Ishikawa (cell line): ENCODE results near the gene PGAP3.

Experiments
- CEBPB ChIP-seq: IDR thresholded peaks from 2 replicates; pipeline ENCODE4 v1.6.1; 2012
- CREB1 ChIP-seq: IDR thresholded peaks from 2 replicates; pipeline ENCODE4 v1.6.1; 2012; ENCODE audit warnings: low read depth
- EGR1 ChIP-seq: IDR thresholded peaks from 2 replicates; pipeline ENCODE4 v1.6.1; 2012
- EP300 ChIP-seq: IDR thresholded peaks from 2 replicates; pipeline ENCODE4 v1.6.1; 2012; ENCODE audit warnings: borderline replicate concordance
- FOXM1 ChIP-seq: IDR thresholded peaks from 2 replicates; pipeline ENCODE4 v1.6.1; 2012; ENCODE audit warnings: low read depth, borderline replicate concordance
- RAD21 ChIP-seq: IDR thresholded peaks from 2 replicates; pipeline ENCODE4 v1.6.1; 2012; ENCODE audit warnings: low read depth
- TAF1 ChIP-seq: IDR thresholded peaks from 2 replicates; pipeline ENCODE4 v1.6.1; 2012; ENCODE audit warnings: low read depth, mild to moderate bottlenecking
- TCF12 ChIP-seq: IDR thresholded peaks from 2 replicates; pipeline ENCODE4 v1.6.1; 2012; ENCODE audit warnings: low read depth
- TEAD4 ChIP-seq: IDR thresholded peaks from 2 replicates; pipeline ENCODE4 v1.6.1; 2012
- YY1 ChIP-seq: IDR thresholded peaks from 2 replicates; pipeline ENCODE4 v1.6.1; 2012; ENCODE audit warnings: low read depth
- ZBTB7A ChIP-seq: IDR thresholded peaks from 2 replicates; pipeline ENCODE4 v1.6.1; 2012; ENCODE audit warnings: low read depth
- TF ChIP-seq, protein P1 (sequence below): IDR thresholded peaks from 2 replicates; pipeline ENCODE4 v1.6.1; 2012
- TF ChIP-seq, protein P2 (sequence below): IDR thresholded peaks from 2 replicates; pipeline ENCODE4 v1.6.1; 2012
- TF ChIP-seq, protein P3 (sequence below): IDR thresholded peaks from 2 replicates; pipeline ENCODE4 v1.6.1; 2012; ENCODE audit warnings: low read depth, mild to moderate bottlenecking

DNA sequence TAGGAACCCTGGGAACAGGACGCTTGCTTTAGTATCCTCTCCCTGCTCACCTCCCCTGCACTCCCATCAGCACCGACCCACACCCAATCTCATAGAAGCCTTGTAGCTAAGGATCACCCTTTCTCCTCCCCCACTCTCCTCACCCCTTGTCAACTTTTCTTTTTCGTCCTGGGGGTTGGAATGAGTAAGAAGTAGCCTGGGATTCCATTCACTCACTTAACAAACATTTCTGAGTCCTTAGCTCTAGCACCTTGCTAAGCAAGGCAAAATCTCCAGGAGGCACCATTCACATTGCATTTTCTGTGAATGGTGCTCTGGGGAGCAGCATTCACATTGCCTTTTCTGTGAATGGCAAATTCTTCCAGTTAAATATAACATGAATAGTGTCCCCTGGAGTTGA, 1.1 kb upstream of the PGAP3 start:
- TF ChIP-seq FOXM1 (no peak), ZBTB7A (no peak), CEBPB (no peak), EGR1 (no peak), TAF1 (no peak), YY1 (no peak), TCF12 (no peak), EP300 (no peak), CREB1 (no peak), RAD21 (no peak), TEAD4 (no peak)
- TF ChIP-seq, protein P1, sequence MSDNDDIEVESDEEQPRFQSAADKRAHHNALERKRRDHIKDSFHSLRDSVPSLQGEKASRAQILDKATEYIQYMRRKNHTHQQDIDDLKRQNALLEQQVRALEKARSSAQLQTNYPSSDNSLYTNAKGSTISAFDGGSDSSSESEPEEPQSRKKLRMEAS = no peak
- TF ChIP-seq, protein P2, sequence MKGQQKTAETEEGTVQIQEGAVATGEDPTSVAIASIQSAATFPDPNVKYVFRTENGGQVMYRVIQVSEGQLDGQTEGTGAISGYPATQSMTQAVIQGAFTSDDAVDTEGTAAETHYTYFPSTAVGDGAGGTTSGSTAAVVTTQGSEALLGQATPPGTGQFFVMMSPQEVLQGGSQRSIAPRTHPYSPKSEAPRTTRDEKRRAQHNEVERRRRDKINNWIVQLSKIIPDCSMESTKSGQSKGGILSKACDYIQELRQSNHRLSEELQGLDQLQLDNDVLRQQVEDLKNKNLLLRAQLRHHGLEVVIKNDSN = no peak
- TF ChIP-seq, protein P3, sequence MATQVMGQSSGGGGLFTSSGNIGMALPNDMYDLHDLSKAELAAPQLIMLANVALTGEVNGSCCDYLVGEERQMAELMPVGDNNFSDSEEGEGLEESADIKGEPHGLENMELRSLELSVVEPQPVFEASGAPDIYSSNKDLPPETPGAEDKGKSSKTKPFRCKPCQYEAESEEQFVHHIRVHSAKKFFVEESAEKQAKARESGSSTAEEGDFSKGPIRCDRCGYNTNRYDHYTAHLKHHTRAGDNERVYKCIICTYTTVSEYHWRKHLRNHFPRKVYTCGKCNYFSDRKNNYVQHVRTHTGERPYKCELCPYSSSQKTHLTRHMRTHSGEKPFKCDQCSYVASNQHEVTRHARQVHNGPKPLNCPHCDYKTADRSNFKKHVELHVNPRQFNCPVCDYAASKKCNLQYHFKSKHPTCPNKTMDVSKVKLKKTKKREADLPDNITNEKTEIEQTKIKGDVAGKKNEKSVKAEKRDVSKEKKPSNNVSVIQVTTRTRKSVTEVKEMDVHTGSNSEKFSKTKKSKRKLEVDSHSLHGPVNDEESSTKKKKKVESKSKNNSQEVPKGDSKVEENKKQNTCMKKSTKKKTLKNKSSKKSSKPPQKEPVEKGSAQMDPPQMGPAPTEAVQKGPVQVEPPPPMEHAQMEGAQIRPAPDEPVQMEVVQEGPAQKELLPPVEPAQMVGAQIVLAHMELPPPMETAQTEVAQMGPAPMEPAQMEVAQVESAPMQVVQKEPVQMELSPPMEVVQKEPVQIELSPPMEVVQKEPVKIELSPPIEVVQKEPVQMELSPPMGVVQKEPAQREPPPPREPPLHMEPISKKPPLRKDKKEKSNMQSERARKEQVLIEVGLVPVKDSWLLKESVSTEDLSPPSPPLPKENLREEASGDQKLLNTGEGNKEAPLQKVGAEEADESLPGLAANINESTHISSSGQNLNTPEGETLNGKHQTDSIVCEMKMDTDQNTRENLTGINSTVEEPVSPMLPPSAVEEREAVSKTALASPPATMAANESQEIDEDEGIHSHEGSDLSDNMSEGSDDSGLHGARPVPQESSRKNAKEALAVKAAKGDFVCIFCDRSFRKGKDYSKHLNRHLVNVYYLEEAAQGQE = no peak
